GM04503 (cell line): ENCODE measurements around the gene MEN1.

ENCODE experiments used
- DNase-seq: peaks from one replicate; pipeline ENCODE4 v3.0.0-alpha.2; 2012; ENCODE audit warnings: low read depth

The MEN1 gene

GRCh38 chr11:64778473-64779298, 31.7 kb downstream of the MEN1 start, which contains the start of gene SF1:
TSS of gene SF1 (minus strand) at chr11:64778542. CDS start at chr11:64778392, 150 bp downstream.
- DNase-seq: peak; percentile 97

- DNase-seq: no peak
These were observed 32.2 kb downstream of the MEN1 start for GRCh38 chr11:64778223-64778472.

GRCh38 chr11:64777449-64778222, 32.7 kb downstream of the MEN1 start:
- DNase-seq: peak; percentile 36

GRCh38 chr11:64776875-64777274, 33.5 kb downstream of the MEN1 start:
- no peak for DNase-seq

GRCh38 chr11:64776425-64776824, 33.9 kb downstream of the MEN1 start:
- DNase-seq: no peak

GRCh38 chr11:64774144-64774543, 36.2 kb downstream of the MEN1 start:
- DNase-seq: no peak

- no peak for DNase-seq
These were observed 37.9 kb downstream of the MEN1 start for GRCh38 chr11:64772303-64773018.

- no peak for DNase-seq
These were observed 38.5 kb downstream of the MEN1 start for GRCh38 chr11:64771861-64772260.

GRCh38 chr11:64770120-64770519, 40.2 kb downstream of the MEN1 start:
- DNase-seq: no peak

GRCh38 chr11:64769283-64769682, 41.1 kb downstream of the MEN1 start:
- DNase-seq: no peak

GRCh38 chr11:64768300-64768694, 42.1 kb downstream of the MEN1 start:
- DNase-seq: no peak

- no peak for DNase-seq
These were observed 42.7 kb downstream of the MEN1 start for GRCh38 chr11:64767344-64768299.

- no peak for DNase-seq
These were observed 43.5 kb downstream of the MEN1 start for GRCh38 chr11:64766881-64767280.

- DNase-seq: no peak
These were observed 44.3 kb downstream of the MEN1 start for GRCh38 chr11:64765851-64766665.

- DNase-seq: no peak
These were observed 45.0 kb downstream of the MEN1 start for GRCh38 chr11:64765291-64765850.

- DNase-seq: no peak
These were observed 45.6 kb downstream of the MEN1 start for GRCh38 chr11:64764753-64765152.

GRCh38 chr11:64764040-64764611, 46.2 kb downstream of the MEN1 start:
- DNase-seq: no peak

- no peak for DNase-seq
These were observed 46.8 kb downstream of the MEN1 start for GRCh38 chr11:64763526-64764039.

GRCh38 chr11:64762674-64763525, 47.5 kb downstream of the MEN1 start:
- DNase-seq: no peak
